Left lung (tissue), 10 donors: Measurements from ENCODE around the gene MT1H. TPM values are rescaled to one million over a fixed set of nuclear protein-coding genes. Genes with fewer than 3 reads are reported as not detected.

Experiments used
- ATAC-seq: fragments of 200-7000 bp; cut with Tn5 transposase; one replicate; pipeline ENCODE4 v1.9.1; 2020; ENCODE audit warnings: moderate library complexity
- DNase-seq, 4 donors: peaks; one replicate each; pipeline ENCODE4 v3.0.0-alpha.2; 2013 to 2020
- H3K27ac ChIP-seq, 2 donors: fragments of 200-600 bp; sonication (generic) in 1 of 2; one replicate each; pipeline versions ENCODE4 v1.5.0 to v1.8.0; 2020 to 2021
- H3K27me3 ChIP-seq, 2 donors: fragments of 200-600 bp; sonication (generic) in 1 of 2; one replicate each; pipeline versions ENCODE4 v1.5.0 to v1.8.0; 2020 to 2021
- H3K36me3 ChIP-seq, 2 donors: fragments of 200-600 bp; sonication (generic) in 1 of 2; one replicate each; pipeline versions ENCODE4 v1.5.0 to v1.8.0; 2020 to 2021
- H3K4me1 ChIP-seq, 2 donors: fragments of 200-600 bp; one replicate each; pipeline ENCODE4 v1.8.0; 2021
- H3K4me3 ChIP-seq, 2 donors: fragments of 200-600 bp; sonication (generic) in 1 of 2; one replicate each; pipeline versions ENCODE4 v1.5.0 to v1.8.0; 2020 to 2021; ENCODE audit warnings: mild to moderate bottlenecking in 1 of 2
- H3K9me3 ChIP-seq, 2 donors: fragments of 200-600 bp; sonication (generic) in 1 of 2; one replicate each; pipeline versions ENCODE4 v1.5.0 to v1.8.0; 2020 to 2021
- intact Hi-C, 2 donors: fragments of 100-400 bp; cut with DNase I; formaldehyde crosslinking; loops; one replicate each; pipeline versions ENCODE4 v1.11.2 to v1.14.2; 2022
- polyA plus RNA-seq, 6 donors: library from polyadenylated mRNA; unstranded; fragments of 120-200 nt; gene quantifications; one replicate each; pipeline ENCODE4 v1.2.1, GENCODE V29; 2013; ENCODE audit not compliant: insufficient read length in 6 of 6
- total RNA-seq, 2 donors: library from RNA; stranded (reverse); fragmentation: NEBNext Ultra II Directional; extraction: Animal tissue kit (Norgen Biotek cat#: 25700); gene quantifications; one replicate each; pipeline ENCODE4 v1.2.1, GENCODE V29; 2021
- TF ChIP-seq, protein P1 (sequence below), 2 donors: fragments of 200-600 bp; sonication (generic) in 1 of 2; IDR thresholded peaks; one replicate each; pipeline versions ENCODE4 v1.5.0 to v1.8.0; 2021; ENCODE audit warnings: antibody characterized with exemption in 2 of 2
- donor health status: DM: no; HTN: yes; CAD: no.
- donor health status: DM: no; HTN: no; CAD: no.

MT1H gene
- total and polyA plus RNA-seq, 8 donors = 1.1 to 2.3 (median 2.2) TPM; not detected in 4

DNA sequence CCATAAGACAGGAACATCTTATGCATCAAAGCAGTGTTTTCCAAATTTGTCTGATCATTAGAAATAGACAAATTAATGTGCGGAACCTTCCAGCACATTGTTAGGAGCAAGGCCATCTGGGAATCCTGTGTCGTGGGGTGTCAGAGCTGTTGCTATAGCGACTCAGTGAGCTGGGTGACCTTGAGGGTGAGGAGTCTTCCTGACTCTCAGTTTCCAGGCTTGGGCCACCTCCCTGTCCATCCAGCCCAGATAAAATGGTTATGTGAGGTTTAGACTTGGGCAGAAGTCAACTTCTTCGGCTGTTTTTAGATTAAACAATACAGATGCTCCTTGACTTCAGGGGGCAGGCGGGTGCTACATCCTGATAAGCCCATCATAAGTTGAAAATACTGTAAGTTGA lies 33.2 kb downstream of the MT1H start:
- TF ChIP-seq, protein P1, sequence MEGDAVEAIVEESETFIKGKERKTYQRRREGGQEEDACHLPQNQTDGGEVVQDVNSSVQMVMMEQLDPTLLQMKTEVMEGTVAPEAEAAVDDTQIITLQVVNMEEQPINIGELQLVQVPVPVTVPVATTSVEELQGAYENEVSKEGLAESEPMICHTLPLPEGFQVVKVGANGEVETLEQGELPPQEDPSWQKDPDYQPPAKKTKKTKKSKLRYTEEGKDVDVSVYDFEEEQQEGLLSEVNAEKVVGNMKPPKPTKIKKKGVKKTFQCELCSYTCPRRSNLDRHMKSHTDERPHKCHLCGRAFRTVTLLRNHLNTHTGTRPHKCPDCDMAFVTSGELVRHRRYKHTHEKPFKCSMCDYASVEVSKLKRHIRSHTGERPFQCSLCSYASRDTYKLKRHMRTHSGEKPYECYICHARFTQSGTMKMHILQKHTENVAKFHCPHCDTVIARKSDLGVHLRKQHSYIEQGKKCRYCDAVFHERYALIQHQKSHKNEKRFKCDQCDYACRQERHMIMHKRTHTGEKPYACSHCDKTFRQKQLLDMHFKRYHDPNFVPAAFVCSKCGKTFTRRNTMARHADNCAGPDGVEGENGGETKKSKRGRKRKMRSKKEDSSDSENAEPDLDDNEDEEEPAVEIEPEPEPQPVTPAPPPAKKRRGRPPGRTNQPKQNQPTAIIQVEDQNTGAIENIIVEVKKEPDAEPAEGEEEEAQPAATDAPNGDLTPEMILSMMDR (IDR thresholded peaks at IDR 0.05) = no peak
- ATAC-seq = no peak

DNA sequence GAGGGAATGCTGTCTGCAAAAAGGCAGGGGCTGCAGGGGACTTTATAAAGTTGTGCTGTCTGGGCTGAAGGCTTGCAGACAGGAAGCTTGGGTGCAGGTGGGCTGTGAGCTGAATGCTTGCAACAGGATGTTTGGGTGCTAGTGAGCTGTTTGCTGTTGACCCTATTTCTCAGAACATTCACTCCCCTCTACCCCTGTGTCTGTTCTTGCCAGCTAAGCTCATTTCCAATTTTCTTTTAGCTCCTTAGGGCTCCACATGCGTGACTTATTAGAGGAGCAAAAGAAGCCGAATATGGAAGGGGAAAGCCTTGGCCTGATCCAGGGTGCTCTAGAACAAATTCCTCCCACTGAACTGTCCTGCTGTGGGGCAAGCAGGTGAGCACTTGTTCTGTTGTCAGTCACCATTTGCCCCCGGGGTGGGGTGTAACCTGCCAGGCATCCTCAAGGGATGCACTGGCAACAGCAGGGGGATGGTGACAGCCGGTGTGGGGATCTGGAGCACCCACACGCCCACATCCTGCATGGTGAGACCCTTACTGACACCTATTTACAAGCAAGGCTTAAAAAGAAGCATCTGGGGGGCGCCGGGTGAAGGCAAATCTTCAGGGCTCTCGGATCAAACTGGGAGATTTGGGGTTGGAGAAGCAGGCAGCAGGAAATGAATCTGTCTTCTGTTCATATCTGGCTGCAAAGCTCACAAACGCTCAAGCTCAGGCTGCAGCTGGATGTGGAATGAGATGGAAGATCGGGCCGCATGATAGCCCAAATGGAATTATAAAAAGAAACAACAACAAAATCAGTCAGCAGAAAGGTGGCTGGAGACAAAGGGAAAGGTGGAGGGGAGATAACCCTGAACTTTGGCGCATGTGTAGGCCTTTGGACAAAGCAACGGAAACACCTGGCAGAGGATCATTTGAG lies 39.2 kb downstream of the MT1H start:
- intact Hi-C loops = loop anchor here in 1 of 2 donors (10.0 kb wide), 1 partner anchor 194 kb away; no protein-coding TSS in a partner anchor
- Histone ChIP-seq H3K36me3 (no peaks in the 10 kb centered on the region), H3K27ac (no peak overlapping the region), H3K9me3 (no peaks in the 10 kb centered on the region), H3K4me3 (no peak overlapping the region), H3K4me1 (no peaks in the 10 kb centered on the region), H3K27me3 (no peaks in the 10 kb centered on the region)
- DNase-seq (no peak), ATAC-seq (no peak)
- TF ChIP-seq, protein P1 (IDR thresholded peaks at IDR 0.05) = no peak

More for the DNA sequence above, 33.2 kb downstream of the MT1H start:
- H3K9me3 ChIP-seq = no peaks in the 10 kb centered on the region
- no peak for DNase-seq
- no peaks in the 10 kb centered on the region for H3K27me3 ChIP-seq
- H3K36me3 ChIP-seq = no peaks in the 10 kb centered on the region
- H3K4me1 ChIP-seq = peaks cover 0 to 4% of the 10 kb centered on the region in 2 donors
- intact Hi-C loops = loop anchor here in 1 of 2 donors (10.0 kb wide), 1 partner anchor 188 kb away; no protein-coding TSS in a partner anchor
- no peak overlapping the region for H3K4me3 ChIP-seq
- H3K27ac ChIP-seq = no peak overlapping the region

DNA sequence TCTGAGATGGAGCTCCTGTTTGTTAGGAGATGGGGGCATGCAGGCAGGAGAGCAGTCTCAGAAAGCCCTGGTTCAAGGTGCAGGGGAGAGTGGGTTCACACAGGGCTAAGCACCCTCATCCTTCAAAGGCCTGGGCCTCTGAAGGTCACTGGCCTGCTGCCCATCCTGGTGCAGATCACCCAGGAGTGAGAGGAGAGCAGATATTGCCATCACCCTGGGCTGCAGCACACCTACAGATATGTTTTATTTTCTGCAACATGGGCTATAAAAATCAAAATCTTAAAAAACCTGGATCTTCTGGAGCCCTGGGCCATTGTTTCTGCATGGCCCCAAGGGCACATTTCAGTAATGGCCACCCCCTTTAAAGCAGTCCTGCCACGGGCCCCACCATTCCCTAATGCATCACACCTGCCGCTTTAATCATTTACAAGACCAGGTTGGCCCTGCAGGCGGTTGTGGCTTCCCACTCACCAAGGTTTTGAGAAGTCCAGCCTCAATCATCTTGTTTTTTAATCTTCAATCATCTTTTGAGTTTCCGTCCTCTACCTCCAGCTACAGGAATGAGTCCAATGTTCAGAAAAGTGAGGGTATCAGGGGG lies 39.9 kb downstream of the MT1H start:
- Histone ChIP-seq H3K4me1 (no peaks in the 10 kb centered on the region), H3K27ac (no peak overlapping the region), H3K36me3 (no peaks in the 10 kb centered on the region), H3K27me3 (no peaks in the 10 kb centered on the region), H3K9me3 (no peaks in the 10 kb centered on the region), H3K4me3 (no peak overlapping the region)
- TF ChIP-seq, protein P1 (IDR thresholded peaks at IDR 0.05) = no peak
- ATAC-seq = no peak
- no peak for DNase-seq
- intact Hi-C loops = loop anchor here in 1 of 2 donors (10.0 kb wide), 1 partner anchor 195 kb away; no protein-coding TSS in a partner anchor

DNA sequence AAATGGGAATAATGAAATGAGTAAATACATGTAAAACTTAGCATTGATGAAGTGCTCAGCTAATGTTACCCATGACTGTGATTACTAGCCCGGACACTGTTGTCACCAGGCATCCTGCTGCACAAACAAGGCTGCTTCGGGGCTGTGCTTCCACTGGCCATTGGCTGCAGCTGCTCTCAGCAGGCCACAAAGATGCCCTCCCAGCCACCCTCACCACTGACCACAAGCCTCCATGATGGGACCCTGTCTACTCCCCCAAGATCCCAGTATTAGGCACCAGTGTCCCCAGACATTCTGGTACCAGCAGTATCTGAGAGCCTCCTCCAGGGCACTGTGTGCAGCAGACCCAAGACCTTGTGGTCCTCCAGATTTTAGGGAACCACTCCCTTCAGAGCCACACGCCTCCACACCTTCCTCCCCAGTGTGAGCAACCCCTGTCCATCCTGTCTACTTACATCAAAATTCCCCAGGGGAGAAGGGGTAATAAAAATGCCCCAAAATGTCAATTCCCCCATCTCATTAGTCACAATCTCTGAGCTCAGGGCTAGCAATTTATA lies 40.6 kb downstream of the MT1H start:
- ATAC-seq (no peak), DNase-seq (no peak)
- TF ChIP-seq, protein P1 (IDR thresholded peaks at IDR 0.05) = no peak
- intact Hi-C loops = no loop called here
- Histone ChIP-seq H3K27ac (no peak overlapping the region), H3K36me3 (no peaks in the 10 kb centered on the region), H3K4me3 (no peak overlapping the region), H3K27me3 (no peaks in the 10 kb centered on the region), H3K9me3 (no peaks in the 10 kb centered on the region), H3K4me1 (no peaks in the 10 kb centered on the region)

DNA sequence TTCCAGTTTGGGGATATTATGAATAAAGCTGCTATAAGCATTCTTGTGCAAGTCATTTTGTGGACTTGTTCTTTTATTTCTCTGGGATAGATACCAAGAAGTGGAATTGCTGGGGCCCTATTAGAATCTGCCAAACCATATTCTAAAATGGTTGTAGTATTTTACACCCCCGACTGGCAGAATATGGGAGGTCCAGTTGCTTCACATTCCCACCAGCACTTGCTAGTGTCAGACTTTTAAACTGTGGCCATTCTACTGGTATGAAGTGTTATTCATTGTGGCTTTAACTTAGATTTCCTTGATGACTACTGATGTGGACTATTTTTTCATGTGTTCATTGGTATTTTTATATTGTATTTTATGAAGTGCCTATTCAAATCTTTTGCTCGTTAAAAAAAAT lies 42.2 kb downstream of the MT1H start:
- H3K4me1 ChIP-seq = no peaks in the 10 kb centered on the region
- H3K27me3 ChIP-seq = no peaks in the 10 kb centered on the region
- intact Hi-C loops = no loop called here
- no peak overlapping the region for H3K27ac ChIP-seq
- H3K36me3 ChIP-seq = no peaks in the 10 kb centered on the region
- H3K9me3 ChIP-seq = no peaks in the 10 kb centered on the region
- DNase-seq = no peak
- no peak overlapping the region for H3K4me3 ChIP-seq
- no peak for ATAC-seq
- TF ChIP-seq, protein P1 (IDR thresholded peaks at IDR 0.05) = no peak
